ENCODE measurements around the gene FYB1.

DNA sequence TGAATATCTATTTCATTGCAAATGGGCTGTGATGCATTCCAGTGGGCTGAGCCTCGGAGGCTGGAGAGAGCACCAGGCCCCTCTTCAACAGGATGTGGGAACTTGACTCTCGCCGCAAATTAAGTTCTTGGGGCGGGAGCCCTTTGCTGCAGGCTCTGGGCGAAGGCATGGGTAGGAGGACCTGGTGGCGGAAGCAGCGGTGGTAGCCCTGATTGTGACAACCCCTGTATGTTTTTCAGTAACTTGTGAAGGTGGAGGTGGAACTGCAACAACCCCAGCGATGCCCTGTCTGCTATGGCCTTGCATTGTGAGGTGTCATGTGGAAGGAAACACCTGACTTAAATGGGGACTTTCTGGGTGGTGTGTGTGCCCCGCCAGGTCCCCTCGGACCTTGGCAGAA lies 9.4 kb downstream of the FYB1 start:
- TF ChIP-seq, protein P1, sequence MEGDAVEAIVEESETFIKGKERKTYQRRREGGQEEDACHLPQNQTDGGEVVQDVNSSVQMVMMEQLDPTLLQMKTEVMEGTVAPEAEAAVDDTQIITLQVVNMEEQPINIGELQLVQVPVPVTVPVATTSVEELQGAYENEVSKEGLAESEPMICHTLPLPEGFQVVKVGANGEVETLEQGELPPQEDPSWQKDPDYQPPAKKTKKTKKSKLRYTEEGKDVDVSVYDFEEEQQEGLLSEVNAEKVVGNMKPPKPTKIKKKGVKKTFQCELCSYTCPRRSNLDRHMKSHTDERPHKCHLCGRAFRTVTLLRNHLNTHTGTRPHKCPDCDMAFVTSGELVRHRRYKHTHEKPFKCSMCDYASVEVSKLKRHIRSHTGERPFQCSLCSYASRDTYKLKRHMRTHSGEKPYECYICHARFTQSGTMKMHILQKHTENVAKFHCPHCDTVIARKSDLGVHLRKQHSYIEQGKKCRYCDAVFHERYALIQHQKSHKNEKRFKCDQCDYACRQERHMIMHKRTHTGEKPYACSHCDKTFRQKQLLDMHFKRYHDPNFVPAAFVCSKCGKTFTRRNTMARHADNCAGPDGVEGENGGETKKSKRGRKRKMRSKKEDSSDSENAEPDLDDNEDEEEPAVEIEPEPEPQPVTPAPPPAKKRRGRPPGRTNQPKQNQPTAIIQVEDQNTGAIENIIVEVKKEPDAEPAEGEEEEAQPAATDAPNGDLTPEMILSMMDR (IDR thresholded peaks at IDR 0.05): no peak
- TF ChIP-seq POLR2AphosphoS5 (IDR thresholded peaks at IDR 0.05): peak in 1 of 3 donors; percentile 15

All from stomach (tissue), 4 donors.